HCT116 (cell line): ENCODE measurements around the gene IL20. TPM values are rescaled to one million over a fixed set of nuclear protein-coding genes. Genes with fewer than 3 reads are reported as not detected.

Experiments used
- ATAC-seq: fragments of 200-7000 bp; cut with Tn5 transposase; 2 replicates; pipeline ENCODE4 v1.9.1; 2020; ENCODE audit warnings: mild to moderate bottlenecking, moderate library complexity
- BruUV-seq: library from RNA; stranded (reverse); fragments of 400-500 nt; replicated peaks from 2 replicates; lab custom pipeline; 2021; lab: Mats Ljungman, UMichigan
- CTCF ChIA-PET: fragments of 300-600 bp; sonication (Branson Sonifier 250); formaldehyde crosslinking; loops from one replicate; lab custom pipeline; 2021; ENCODE audit warnings: antibody characterized with exemption; lab: Charles Lee
- POLR2A ChIA-PET: fragments of 300-600, 350-600 bp; sonication (Branson Sonifier 250); formaldehyde crosslinking; loops from one replicate; lab custom pipeline; 2021; ENCODE audit warnings: antibody characterized with exemption; lab: Charles Lee
- RAD21 ChIA-PET, 2 experiments: fragments of 300-600 bp; sonication (Branson Sonifier 250); formaldehyde crosslinking; loops; one replicate each; lab custom pipeline; 2023; ENCODE audit warnings: low total read pairs in 2 of 2; ENCODE audit not compliant: uncharacterized antibody in 2 of 2, unreplicated experiment in 2 of 2, low non-redundant PET in 1 of 2; lab: Charles Lee
- DNase-seq: peaks from one replicate; pipeline ENCODE4 v3.0.0-alpha.2; 2010; ENCODE audit warnings: low read depth, low spot score
- H2AFZ ChIP-seq: fragments of 200-600 bp; shearing (Covaris generic), sonication (generic); 2 replicates; pipeline ENCODE4 v1.6.1; 2017; ENCODE audit warnings: low read depth, mixed run types, mixed read lengths, antibody characterized with exemption, low read length; ENCODE audit not compliant: poor library complexity, severe bottlenecking
- H3K27ac ChIP-seq: 2 replicates; pipeline ENCODE4 v1.5.1; 2012; ENCODE audit warnings: low read depth, low read length
- H3K27me3 ChIP-seq: fragments of 200-600 bp; sonication (generic); 2 replicates; pipeline ENCODE4 v1.6.1; 2016; ENCODE audit warnings: mixed run types, low read length, mixed read lengths; ENCODE audit not compliant: insufficient read depth
- H3K36me3 ChIP-seq, 2 experiments: fragments of 200-500 bp in 1 of 2; fragments of 200-600 bp in 1 of 2; sonication (Bioruptor generic) in 1 of 2; sonication (generic) in 1 of 2; 2 replicates each; pipeline versions ENCODE4 v1.5.1 to v1.6.1; 2014 to 2016; ENCODE audit warnings: low read length in 2 of 2, inconsistent platforms in 1 of 2, mixed read lengths in 1 of 2, mixed run types in 1 of 2; ENCODE audit not compliant: insufficient read depth in 2 of 2, control insufficient read depth in 1 of 2
- H3K4me1 ChIP-seq, 2 experiments: fragments of 200-600 bp in 1 of 2; sonication (generic) in 1 of 2; 2 replicates each; pipeline versions ENCODE4 v1.5.1 to v1.6.1; 2012 to 2017; ENCODE audit warnings: low read length in 2 of 2, inconsistent platforms in 1 of 2, mild to moderate bottlenecking in 1 of 2, mixed read lengths in 1 of 2, mixed run types in 1 of 2, moderate library complexity in 1 of 2; ENCODE audit not compliant: insufficient read depth in 2 of 2, control insufficient read depth in 1 of 2
- H3K4me2 ChIP-seq: fragments of 200-600 bp; sonication (generic); 2 replicates; pipeline ENCODE4 v1.6.1; 2017; ENCODE audit warnings: mixed run types, low read length, mixed read lengths
- H3K4me3 ChIP-seq, 2 experiments: fragments of 200-600 bp in 1 of 2; sonication (generic) in 1 of 2; replicated peaks in 1 of 2; 2 replicates each; pipeline ENCODE4 v1.5.1; 2011 to 2016; ENCODE audit warnings: low read length in 2 of 2, control low read depth in 1 of 2, low read depth in 1 of 2, mild to moderate bottlenecking in 1 of 2, mixed read lengths in 1 of 2, mixed run types in 1 of 2
- H3K79me2 ChIP-seq: fragments of 200-600 bp; sonication (generic); 2 replicates; pipeline ENCODE4 v1.6.1; 2017; ENCODE audit warnings: mild to moderate bottlenecking, mixed run types, low read length, moderate library complexity, mixed read lengths; ENCODE audit not compliant: insufficient read depth
- H3K9ac ChIP-seq: fragments of 200-600 bp; sonication (generic); 2 replicates; pipeline ENCODE4 v1.6.1; 2016; ENCODE audit warnings: low read length, mixed read lengths
- H3K9me2 ChIP-seq: fragments of 200-600 bp; sonication (generic), shearing (Covaris generic); 2 replicates; pipeline ENCODE4 v1.6.1; 2017; ENCODE audit warnings: mixed run types, mild to moderate bottlenecking, moderate library complexity; ENCODE audit not compliant: insufficient read depth
- H3K9me3 ChIP-seq, 2 experiments: fragments of 200-500 bp in 1 of 2; fragments of 200-600 bp in 1 of 2; sonication (Bioruptor generic) in 1 of 2; sonication (generic) in 1 of 2; 2 replicates each; pipeline ENCODE4 v1.6.1; 2014 to 2017; ENCODE audit warnings: low read length in 2 of 2, mixed read lengths in 2 of 2, inconsistent platforms in 1 of 2, low read depth in 1 of 2, mild to moderate bottlenecking in 1 of 2, mixed run types in 1 of 2, moderate library complexity in 1 of 2; ENCODE audit not compliant: control insufficient read depth in 1 of 2, insufficient read depth in 1 of 2
- H4K20me1 ChIP-seq: fragments of 200-600 bp; sonication (generic), shearing (Covaris generic); 2 replicates; pipeline ENCODE4 v1.6.1; 2017; ENCODE audit warnings: mixed run types, mild to moderate bottlenecking, moderate library complexity; ENCODE audit not compliant: insufficient read depth
- ATF3 ChIP-seq: IDR thresholded peaks from 2 replicates; pipeline ENCODE4 v1.6.1; 2012
- CBX3 ChIP-seq: IDR thresholded peaks from 2 replicates; pipeline ENCODE4 v1.6.1; 2012; ENCODE audit warnings: low read depth
- CEBPB ChIP-seq: IDR thresholded peaks from 2 replicates; pipeline ENCODE4 v1.6.1; 2012; ENCODE audit warnings: low read depth
- EGR1 ChIP-seq: IDR thresholded peaks from 2 replicates; pipeline ENCODE4 v1.6.1; 2012; ENCODE audit warnings: low read depth
- ELF1 ChIP-seq: IDR thresholded peaks from 2 replicates; pipeline ENCODE4 v1.6.1; 2012; ENCODE audit warnings: low read depth, borderline replicate concordance
- FOSL1 ChIP-seq: IDR thresholded peaks from 2 replicates; pipeline ENCODE4 v1.6.1; 2012; ENCODE audit warnings: low read depth
- JUND ChIP-seq: IDR thresholded peaks from 2 replicates; pipeline ENCODE4 v1.6.1; 2012
- MAX ChIP-seq: IDR thresholded peaks from 2 replicates; pipeline ENCODE4 v1.6.1; 2012
- POLR2AphosphoS5 ChIP-seq: IDR thresholded peaks from 2 replicates; pipeline ENCODE4 v1.6.1; 2011; ENCODE audit warnings: mild to moderate bottlenecking, low read depth, low read length, moderate library complexity
- RAD21 ChIP-seq: IDR thresholded peaks from 2 replicates; pipeline ENCODE4 v1.6.1; 2012; ENCODE audit warnings: low read depth, mild to moderate bottlenecking
- SIN3A ChIP-seq: IDR thresholded peaks from 2 replicates; pipeline ENCODE4 v1.6.1; 2012; ENCODE audit warnings: low read depth
- SP1 ChIP-seq: IDR thresholded peaks from 2 replicates; pipeline ENCODE4 v1.6.1; 2012; ENCODE audit warnings: low read depth
- TCF7L2 ChIP-seq: IDR thresholded peaks from 2 replicates; pipeline ENCODE4 v1.7.0; 2011; ENCODE audit warnings: borderline replicate concordance, inconsistent platforms; ENCODE audit not compliant: insufficient read depth, insufficient read length; ENCODE audit errors: extremely low read depth
- YY1 ChIP-seq: IDR thresholded peaks from 2 replicates; pipeline ENCODE4 v1.6.1; 2011; ENCODE audit warnings: low read length, low read depth, moderate library complexity, mild to moderate bottlenecking; ENCODE audit not compliant: insufficient replicate concordance; ENCODE audit errors: extremely low read depth
- ZBTB33 ChIP-seq: IDR thresholded peaks from 2 replicates; pipeline ENCODE4 v1.6.1; 2011; ENCODE audit warnings: mild to moderate bottlenecking, low read length, moderate library complexity; ENCODE audit not compliant: insufficient replicate concordance; ENCODE audit errors: extremely low read depth
- ZFX ChIP-seq: fragments of 450-650 bp; IDR thresholded peaks from 2 replicates; pipeline ENCODE4 v1.6.1; 2017
- ZNF274 ChIP-seq: fragments of 200-500 bp; sonication (Bioruptor generic); IDR thresholded peaks from 2 replicates; pipeline ENCODE4 v1.6.1; 2014; ENCODE audit warnings: mild to moderate bottlenecking, low read depth, low read length, inconsistent platforms
- intact Hi-C: fragments of 100-400 bp; cut with micrococcal nuclease; formaldehyde crosslinking; loops from 2 replicates; pipeline ENCODE4 v1.10.0; 2022
- total RNA-seq: library from RNA; stranded (reverse); gene quantifications from one replicate; pipeline ENCODE4 v1.2.1, GENCODE V29; 2021; ENCODE audit not compliant: unreplicated experiment
- TF ChIP-seq, protein P1 (sequence below), 3 experiments: fragments of 200-600 bp in 1 of 3; sonication (generic) in 1 of 3; IDR thresholded peaks in 2 of 3; conservative IDR thresholded peaks in 1 of 3; 2 replicates each; pipeline ENCODE4 v1.5.1; 2012 to 2017; ENCODE audit warnings: low read depth in 2 of 3, low read length in 2 of 3, antibody characterized with exemption in 1 of 3, borderline replicate concordance in 1 of 3, control low read depth in 1 of 3, mild to moderate bottlenecking in 1 of 3, mixed read lengths in 1 of 3, mixed run types in 1 of 3, moderate library complexity in 1 of 3; ENCODE audit not compliant: insufficient read depth in 1 of 3

IL20 gene
- total RNA-seq, 1 experiment from 2014 or later = not detected

- Histone ChIP-seq H3K27me3 (no peaks in the 10 kb centered on the region), H3K4me3 (no peak overlapping the region), H2AFZ (no peak overlapping the region), H3K79me2 (no peaks in the 10 kb centered on the region), H3K4me1 (peaks cover 0 to 7% of the 10 kb centered on the region in 2 experiments; a peak in 2 of 4 replicates), H3K9ac (no peak overlapping the region), H3K9me2 (no peaks in the 10 kb centered on the region), H3K27ac (no peak overlapping the region), H3K4me2 (no peak overlapping the region), H3K9me3 (no peaks in the 10 kb centered on the region), H4K20me1 (no peaks in the 10 kb centered on the region), H3K36me3 (no peaks in the 10 kb centered on the region)
- ChIA-PET CTCF (no interaction called here), POLR2A (no interaction called here), RAD21 (no interaction called here)
- ATAC-seq (no peak), DNase-seq (no peak)
- intact Hi-C loops = no loop called here
- TF ChIP-seq TCF7L2 (no peak), FOSL1 (no peak), CEBPB (no peak), ZFX (no peak), SP1 (no peak), ATF3 (no peak), MAX (no peak), POLR2AphosphoS5 (no peak), ELF1 (no peak)
- no TSS peak for BruUV-seq
Measured at GRCh38 chr1:206868264-206868663, 2.8 kb downstream of the IL20 start.

DNA sequence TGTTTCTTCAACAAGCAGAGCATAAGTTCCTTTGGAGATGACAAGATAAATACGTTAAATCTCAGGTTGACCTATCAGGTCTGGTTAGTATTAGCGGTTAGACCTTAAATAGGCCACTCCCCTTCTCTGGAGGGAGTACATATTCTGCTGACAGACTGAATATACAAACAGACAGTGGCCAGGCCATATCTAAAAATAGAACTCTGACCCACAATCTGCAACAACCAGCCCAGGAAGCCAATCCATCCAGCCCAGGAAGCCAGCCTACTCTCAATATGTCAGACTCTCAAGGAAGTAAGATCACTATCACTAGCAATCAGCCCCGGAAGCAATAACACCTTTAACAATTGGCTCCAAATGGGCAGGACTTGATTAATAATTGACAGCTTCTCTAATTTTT lies 6.7 kb downstream of the IL20 start:
- no peak overlapping the region for H3K4me3 ChIP-seq
- RAD21 ChIA-PET = no interaction called here
- H3K9me2 ChIP-seq = no peaks in the 10 kb centered on the region
- H2AFZ ChIP-seq = no peak overlapping the region
- H3K4me2 ChIP-seq = no peak overlapping the region
- CTCF ChIA-PET = no interaction called here
- H3K36me3 ChIP-seq = no peaks in the 10 kb centered on the region
- no peaks in the 10 kb centered on the region for H4K20me1 ChIP-seq
- H3K4me1 ChIP-seq = no peaks in the 10 kb centered on the region
- no peak for DNase-seq
- intact Hi-C loops = no loop called here
- POLR2A ChIA-PET = no interaction called here
- H3K27ac ChIP-seq = no peak overlapping the region
- no peaks in the 10 kb centered on the region for H3K79me2 ChIP-seq
- no peak for ATAC-seq
- BruUV-seq = no TSS peak
- H3K27me3 ChIP-seq = no peaks in the 10 kb centered on the region
- peaks cover 0 to 4% of the 10 kb centered on the region in 2 experiments; a peak in 1 of 4 replicates for H3K9me3 ChIP-seq
- no peak overlapping the region for H3K9ac ChIP-seq
- TF ChIP-seq YY1 (no peak), ZNF274 (no peak), ZBTB33 (no peak), JUND (no peak), EGR1 (no peak), SIN3A (no peak), RAD21 (no peak), FOSL1 (no peak), ZFX (no peak), CEBPB (no peak), CBX3 (no peak), SP1 (no peak), MAX (no peak)
- TF ChIP-seq, protein P1, sequence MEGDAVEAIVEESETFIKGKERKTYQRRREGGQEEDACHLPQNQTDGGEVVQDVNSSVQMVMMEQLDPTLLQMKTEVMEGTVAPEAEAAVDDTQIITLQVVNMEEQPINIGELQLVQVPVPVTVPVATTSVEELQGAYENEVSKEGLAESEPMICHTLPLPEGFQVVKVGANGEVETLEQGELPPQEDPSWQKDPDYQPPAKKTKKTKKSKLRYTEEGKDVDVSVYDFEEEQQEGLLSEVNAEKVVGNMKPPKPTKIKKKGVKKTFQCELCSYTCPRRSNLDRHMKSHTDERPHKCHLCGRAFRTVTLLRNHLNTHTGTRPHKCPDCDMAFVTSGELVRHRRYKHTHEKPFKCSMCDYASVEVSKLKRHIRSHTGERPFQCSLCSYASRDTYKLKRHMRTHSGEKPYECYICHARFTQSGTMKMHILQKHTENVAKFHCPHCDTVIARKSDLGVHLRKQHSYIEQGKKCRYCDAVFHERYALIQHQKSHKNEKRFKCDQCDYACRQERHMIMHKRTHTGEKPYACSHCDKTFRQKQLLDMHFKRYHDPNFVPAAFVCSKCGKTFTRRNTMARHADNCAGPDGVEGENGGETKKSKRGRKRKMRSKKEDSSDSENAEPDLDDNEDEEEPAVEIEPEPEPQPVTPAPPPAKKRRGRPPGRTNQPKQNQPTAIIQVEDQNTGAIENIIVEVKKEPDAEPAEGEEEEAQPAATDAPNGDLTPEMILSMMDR (IDR thresholded peaks at IDR 0.05 in 2 of 3, conservative IDR thresholded peaks at IDR 0.05 in 1 of 3; ENCODE audit: borderline replicate concordance in 1 of 3, insufficient read depth in 1 of 3, low read depth in 2 of 3, low read length in 2 of 3) = no peak
